ENCODE measurements around the gene LSS. TPM values are rescaled to one million over a fixed set of nuclear protein-coding genes. Genes with fewer than 3 reads are reported as not detected.

Gene LSS
- total RNA-seq, 1 donor from 2014 or later: 19.7 TPM

GRCh38 chr21:46219591-46220239 lies 8.9 kb downstream of the LSS start:
- no peak overlapping the region for H3K4me3 Mint-ChIP-seq
- no peaks in the 10 kb centered on the region for H3K27me3 Mint-ChIP-seq
- H3K36me3 Mint-ChIP-seq (ENCODE audit: low read depth): peaks cover 13% of the 10 kb centered on the region
- DNase-seq: no peak
- intact Hi-C loops (cut with micrococcal nuclease): no loop called here
- H3K4me1 Mint-ChIP-seq: peaks cover 2% of the 10 kb centered on the region
- H3K27ac Mint-ChIP-seq: no peak overlapping the region
- H3K9me3 Mint-ChIP-seq: no peaks in the 10 kb centered on the region

- Mint-ChIP-seq H3K36me3 (ENCODE audit: low read depth) (peaks cover 15% of the 10 kb centered on the region), H3K9me3 (no peaks in the 10 kb centered on the region), H3K4me1 (peaks cover 2% of the 10 kb centered on the region), H3K27ac (no peak overlapping the region), H3K4me3 (no peak overlapping the region), H3K27me3 (no peaks in the 10 kb centered on the region)
- intact Hi-C loops (cut with micrococcal nuclease): no loop called here
- no peak for DNase-seq
These were observed 9.5 kb downstream of the LSS start for GRCh38 chr21:46218906-46219590.

GRCh38 chr21:46217511-46218196 lies 10.9 kb downstream of the LSS start:
- Mint-ChIP-seq H3K4me3 (no peak overlapping the region), H3K4me1 (peaks cover 2% of the 10 kb centered on the region), H3K9me3 (no peaks in the 10 kb centered on the region), H3K27me3 (no peaks in the 10 kb centered on the region), H3K27ac (no peak overlapping the region), H3K36me3 (ENCODE audit: low read depth) (peaks cover 15% of the 10 kb centered on the region)
- intact Hi-C loops (cut with micrococcal nuclease): no loop called here
- DNase-seq: no peak

DNA sequence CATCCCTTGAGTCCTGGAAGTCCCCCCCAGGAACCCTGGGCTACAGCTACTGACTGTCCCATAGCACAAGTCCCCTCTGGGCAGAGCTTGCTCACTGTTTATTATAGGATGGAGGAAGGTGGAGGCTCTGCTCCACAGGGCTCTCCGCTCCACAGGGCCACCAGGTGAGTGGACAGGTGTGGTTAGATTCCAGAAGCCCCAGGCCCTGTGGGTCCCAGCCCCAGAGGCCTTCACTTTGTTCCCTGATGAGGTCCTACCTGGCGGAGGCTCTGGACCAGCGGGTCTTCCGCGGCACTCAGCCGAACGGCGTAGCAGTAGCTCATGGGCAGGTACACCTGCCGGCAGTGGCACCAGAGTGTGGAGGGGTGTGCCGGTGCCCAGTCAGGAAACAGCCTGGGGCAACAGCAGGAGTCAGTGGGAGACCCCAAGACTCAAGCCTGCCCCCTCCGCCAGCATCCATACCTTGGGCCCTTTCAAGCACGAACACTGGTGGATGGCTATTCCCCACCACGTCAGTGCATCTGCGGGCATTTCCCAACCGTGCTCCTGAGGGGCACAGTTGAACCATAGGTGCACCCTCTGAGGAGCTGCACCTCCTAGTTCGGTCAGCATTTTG lies 12.3 kb downstream of the LSS start:
- H3K4me1 Mint-ChIP-seq: peaks cover 2% of the 10 kb centered on the region
- peaks cover 12% of the 10 kb centered on the region for H3K36me3 Mint-ChIP-seq (ENCODE audit: low read depth)
- no peak for DNase-seq
- H3K9me3 Mint-ChIP-seq: no peaks in the 10 kb centered on the region
- no peak overlapping the region for H3K4me3 Mint-ChIP-seq
- peak overlapping the region; percentile 72 for H3K27ac Mint-ChIP-seq
- intact Hi-C loops (cut with micrococcal nuclease): no loop called here
- no peaks in the 10 kb centered on the region for H3K27me3 Mint-ChIP-seq

GRCh38 chr21:46215436-46216131 lies 13.0 kb downstream of the LSS start:
- Mint-ChIP-seq H3K4me3 (no peak overlapping the region), H3K27ac (peak overlapping the region; percentile 72), H3K27me3 (no peaks in the 10 kb centered on the region), H3K36me3 (ENCODE audit: low read depth) (peaks cover 12% of the 10 kb centered on the region), H3K9me3 (no peaks in the 10 kb centered on the region), H3K4me1 (peaks cover 2% of the 10 kb centered on the region)
- DNase-seq: no peak
- intact Hi-C loops (cut with micrococcal nuclease): no loop called here

DNA sequence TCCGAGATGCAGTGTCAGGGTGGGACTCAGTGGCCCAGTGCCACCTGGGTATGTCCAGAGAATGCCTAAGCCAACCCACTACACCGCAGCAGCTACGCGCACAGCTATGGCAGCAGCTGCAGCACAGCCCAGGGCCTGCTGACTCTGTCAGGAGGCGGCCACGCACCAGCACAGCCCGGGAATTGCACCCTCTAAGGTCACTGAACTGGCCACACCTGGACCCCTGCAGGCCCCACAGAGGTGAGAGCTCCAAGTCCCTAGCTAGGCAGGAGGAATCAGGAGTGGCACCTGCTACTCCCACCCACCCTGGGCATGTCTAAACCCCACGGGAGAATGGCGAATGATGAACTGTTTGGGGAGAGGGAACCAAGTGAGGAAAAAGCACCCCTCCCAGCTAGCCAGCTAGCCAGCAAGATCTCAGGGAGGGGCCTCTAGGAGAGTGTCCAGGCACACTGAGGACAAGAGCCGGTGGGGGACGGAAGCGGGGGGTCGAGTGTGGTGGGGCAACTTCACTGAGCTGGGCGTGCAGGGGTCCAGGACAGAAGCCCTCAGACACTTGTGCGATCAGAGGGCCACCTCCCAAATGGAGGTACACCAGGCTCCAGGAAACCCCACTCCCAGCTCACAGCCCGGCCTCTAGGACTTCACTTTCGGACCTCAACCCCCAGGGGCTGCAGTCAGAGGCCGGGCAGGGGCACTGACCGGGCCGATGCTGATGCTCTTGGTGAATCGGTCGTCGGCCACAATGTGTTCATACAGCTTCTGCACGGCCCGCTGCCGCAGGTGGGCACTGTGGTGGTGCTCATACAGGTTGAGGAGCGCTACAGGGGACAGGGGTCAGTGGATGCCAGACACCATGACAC lies 13.9 kb downstream of the LSS start:
- peaks cover 9% of the 10 kb centered on the region for H3K36me3 Mint-ChIP-seq (ENCODE audit: low read depth)
- H3K4me1 Mint-ChIP-seq: peaks cover 2% of the 10 kb centered on the region
- H3K27me3 Mint-ChIP-seq: no peaks in the 10 kb centered on the region
- H3K9me3 Mint-ChIP-seq: no peaks in the 10 kb centered on the region
- no peak overlapping the region for H3K4me3 Mint-ChIP-seq
- intact Hi-C loops (cut with micrococcal nuclease): no loop called here
- no peak overlapping the region for H3K27ac Mint-ChIP-seq
- no peak for DNase-seq

- H3K4me1 Mint-ChIP-seq: peaks cover 2% of the 10 kb centered on the region
- no peaks in the 10 kb centered on the region for H3K9me3 Mint-ChIP-seq
- peaks cover 8% of the 10 kb centered on the region for H3K36me3 Mint-ChIP-seq (ENCODE audit: low read depth)
- no peak for DNase-seq
- intact Hi-C loops (cut with micrococcal nuclease): no loop called here
- no peak overlapping the region for H3K4me3 Mint-ChIP-seq
- no peak overlapping the region for H3K27ac Mint-ChIP-seq
- no peaks in the 10 kb centered on the region for H3K27me3 Mint-ChIP-seq
These were observed 14.8 kb downstream of the LSS start for GRCh38 chr21:46213620-46214286.

DNA sequence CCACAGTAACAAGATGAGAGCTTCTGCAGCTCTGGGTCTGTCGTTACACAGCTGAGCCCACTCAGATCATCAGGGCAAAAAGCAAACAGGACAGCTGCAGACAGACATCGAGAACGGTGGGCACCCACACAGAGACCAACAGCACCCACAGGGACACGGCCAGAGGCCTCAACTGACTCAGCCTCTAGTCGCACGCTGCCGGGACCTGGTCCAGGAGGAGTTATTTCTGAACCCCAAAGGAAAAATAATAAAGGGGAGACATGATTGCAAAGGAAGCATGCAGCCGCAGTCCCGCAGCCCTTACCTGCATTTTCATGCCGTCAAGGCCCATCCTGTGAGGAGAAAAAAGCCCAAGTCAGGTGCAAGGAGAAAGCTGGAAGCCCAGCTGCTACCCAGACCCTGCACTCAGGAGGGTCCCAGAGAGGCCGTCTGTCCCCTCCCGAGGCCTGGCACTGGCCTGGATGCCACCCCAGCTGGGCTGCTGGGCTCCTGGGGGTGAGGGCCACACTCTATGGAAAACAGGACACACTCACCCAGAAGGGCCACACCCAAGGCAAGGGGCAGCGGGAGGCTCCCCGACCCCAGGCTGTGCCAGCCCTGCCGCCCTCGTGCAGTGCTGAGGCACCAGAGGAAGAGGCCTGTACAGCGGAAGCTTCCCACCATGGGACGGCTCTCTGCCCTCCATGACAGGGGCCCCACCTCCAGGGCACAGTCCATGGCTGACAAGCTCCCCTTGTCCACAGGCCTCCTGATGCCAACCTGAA lies 15.7 kb downstream of the LSS start:
- Mint-ChIP-seq H3K27ac (no peak overlapping the region), H3K4me1 (peaks cover 2% of the 10 kb centered on the region), H3K4me3 (no peak overlapping the region), H3K9me3 (no peaks in the 10 kb centered on the region), H3K36me3 (ENCODE audit: low read depth) (peaks cover 8% of the 10 kb centered on the region), H3K27me3 (no peaks in the 10 kb centered on the region)
- intact Hi-C loops (cut with micrococcal nuclease): no loop called here
- no peak for DNase-seq

DNA sequence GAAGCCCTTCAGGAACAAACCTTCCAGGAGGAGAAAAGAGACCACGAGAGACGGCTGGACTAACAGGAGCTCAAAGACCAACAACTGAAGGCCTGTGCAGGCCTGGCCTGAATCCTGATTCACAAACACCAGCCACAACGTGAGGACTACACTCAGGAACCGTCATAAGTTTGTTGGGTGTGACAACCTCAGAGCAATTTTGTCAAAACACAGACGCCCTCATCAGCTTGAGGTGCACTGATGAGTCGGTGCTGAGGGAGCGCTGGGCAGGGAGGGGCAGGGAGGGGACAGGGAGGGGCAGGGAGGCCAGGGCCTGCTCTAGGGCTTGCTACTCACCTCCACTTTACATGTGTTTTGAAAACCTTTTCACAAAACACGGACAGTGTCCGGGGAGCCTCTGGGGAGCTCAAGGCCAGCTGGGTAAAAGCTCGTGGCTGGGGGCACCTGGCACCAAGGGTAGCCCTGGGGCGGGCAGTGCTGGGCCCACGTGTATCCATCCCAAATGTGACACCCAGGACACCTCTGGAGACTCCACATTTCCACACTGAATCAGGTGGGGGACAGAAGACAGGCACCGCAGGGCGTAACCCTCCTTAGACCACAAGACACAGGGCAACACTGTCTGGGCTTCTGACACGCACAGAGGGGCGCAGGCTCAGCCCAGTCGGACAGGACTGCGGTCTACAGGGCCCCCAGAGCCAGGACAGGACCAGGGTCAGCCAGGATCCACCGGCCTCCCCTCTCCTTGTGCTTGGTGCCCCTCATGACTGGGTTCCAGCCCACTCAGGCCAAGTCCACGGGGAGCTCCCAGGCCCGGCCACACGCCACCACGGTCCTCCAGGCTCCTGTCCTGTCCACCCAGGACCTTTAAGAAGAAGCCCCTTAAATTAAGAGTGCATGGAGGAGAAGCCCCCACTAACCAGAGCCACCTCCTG lies 16.5 kb downstream of the LSS start:
- Mint-ChIP-seq H3K9me3 (no peaks in the 10 kb centered on the region), H3K27ac (no peak overlapping the region), H3K4me3 (no peak overlapping the region), H3K4me1 (peaks cover 2% of the 10 kb centered on the region), H3K27me3 (no peaks in the 10 kb centered on the region), H3K36me3 (ENCODE audit: low read depth) (peaks cover 11% of the 10 kb centered on the region)
- DNase-seq: no peak
- intact Hi-C loops (cut with micrococcal nuclease): no loop called here

- intact Hi-C loops (cut with micrococcal nuclease): no loop called here
- H3K4me1 Mint-ChIP-seq: peaks cover 2% of the 10 kb centered on the region
- no peak overlapping the region for H3K27ac Mint-ChIP-seq
- H3K9me3 Mint-ChIP-seq: no peaks in the 10 kb centered on the region
- DNase-seq: no peak
- H3K4me3 Mint-ChIP-seq: no peak overlapping the region
- H3K36me3 Mint-ChIP-seq (ENCODE audit: low read depth): peaks cover 11% of the 10 kb centered on the region
- no peaks in the 10 kb centered on the region for H3K27me3 Mint-ChIP-seq
These were observed 17.2 kb downstream of the LSS start for GRCh38 chr21:46211376-46211775.

GRCh38 chr21:46210378-46211136 lies 18.0 kb downstream of the LSS start:
- Mint-ChIP-seq H3K27ac (no peak overlapping the region), H3K4me3 (no peak overlapping the region), H3K36me3 (ENCODE audit: low read depth) (peaks cover 10% of the 10 kb centered on the region), H3K9me3 (no peaks in the 10 kb centered on the region), H3K4me1 (no peaks in the 10 kb centered on the region), H3K27me3 (no peaks in the 10 kb centered on the region)
- no peak for DNase-seq
- intact Hi-C loops (cut with micrococcal nuclease): no loop called here
